Stimulated activated CD8-positive, alpha-beta memory T cell treated with anti-CD3 and anti-CD28 coated beads, Interleukin-15, amount 100 ng/mL, for 1 hour (primary cell): ENCODE data around the gene MYOZ1.

Experiments
- DNase-seq: peaks from one replicate; pipeline ENCODE4 v3.0.0-alpha.2; 2020; ENCODE audit warnings: low read depth

Gene MYOZ1

GRCh38 chr10:73593110-73593509 is 48.2 kb downstream of the MYOZ1 start:
- DNase-seq: no peak

GRCh38 chr10:73591935-73592699 is 49.2 kb downstream of the MYOZ1 start:
- no peak for DNase-seq

DNA sequence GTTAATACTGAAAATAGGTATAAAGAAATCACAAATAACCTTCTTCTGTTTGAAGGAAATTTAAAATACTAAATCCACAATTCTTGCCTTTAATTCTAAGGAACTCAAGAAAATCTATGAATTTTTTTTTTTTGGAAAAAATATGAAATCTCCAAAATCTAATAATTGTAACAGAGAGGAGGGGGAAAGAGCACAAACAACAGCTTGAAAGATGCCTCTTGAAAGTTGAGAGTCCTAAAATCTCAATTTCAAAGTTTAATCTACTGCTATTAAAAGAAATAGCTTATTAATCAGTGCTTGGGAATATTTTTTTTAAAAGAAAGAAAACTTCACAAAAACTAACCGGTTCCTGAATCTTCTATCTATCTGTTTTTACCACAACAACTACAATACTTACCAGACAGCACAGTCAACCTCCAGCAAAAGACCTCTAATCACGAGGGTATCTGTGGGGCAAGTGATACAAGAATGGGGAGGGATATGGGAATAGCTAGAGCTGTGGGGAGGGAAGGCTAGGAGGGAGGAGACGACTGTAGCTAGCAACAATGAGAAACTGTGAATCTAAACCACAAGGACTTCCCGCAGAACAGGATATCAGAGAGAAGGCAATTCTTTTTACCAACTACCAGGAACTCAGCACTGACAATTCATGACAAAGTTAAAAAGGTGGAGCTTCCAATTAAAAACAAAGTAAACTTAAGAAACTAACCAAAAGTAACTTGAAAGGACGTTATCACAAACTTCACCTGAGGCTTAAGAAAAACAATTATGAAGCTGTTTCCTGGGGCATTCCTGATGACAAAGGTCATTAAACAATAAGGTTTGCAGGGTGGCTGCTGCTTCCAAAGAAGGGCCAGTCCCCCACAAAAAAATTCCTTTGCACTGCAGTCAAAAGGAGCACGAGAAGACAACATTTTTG is 50.1 kb downstream of the MYOZ1 start, which contains the start of gene USP54:
TSS of gene USP54 (minus strand) at position 462 of the 919 bp plus-strand sequence. CDS start 15,684 bp downstream, outside the sequence.
- no peak for DNase-seq

DNA sequence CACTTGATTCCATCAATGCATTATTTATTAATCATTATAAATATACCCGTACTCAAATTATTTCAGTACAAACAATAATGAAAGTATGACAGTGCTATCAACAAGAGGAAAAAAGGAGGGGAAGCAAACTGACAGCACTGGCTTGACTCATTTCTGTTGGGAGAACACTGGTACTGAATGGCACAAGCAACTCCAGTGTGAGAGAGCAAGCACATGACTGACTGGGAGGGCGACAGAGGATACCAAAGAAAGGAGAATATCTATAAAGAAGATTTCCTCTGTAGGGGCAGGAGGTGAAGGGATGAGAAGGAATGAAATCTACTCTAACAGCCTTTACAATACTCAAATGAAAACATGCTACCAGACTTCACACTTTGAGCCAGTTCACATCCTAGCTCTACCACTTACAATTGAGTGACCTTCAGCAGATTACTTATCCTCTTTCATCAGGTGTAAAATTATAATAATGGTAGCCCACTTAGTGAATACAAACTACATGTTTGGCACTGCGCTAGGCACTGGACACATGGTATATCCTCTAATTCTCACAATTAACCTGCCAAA is 51.6 kb downstream of the MYOZ1 start:
- DNase-seq: no peak

GRCh38 chr10:73588656-73589055 is 52.6 kb downstream of the MYOZ1 start:
- no peak for DNase-seq

DNA sequence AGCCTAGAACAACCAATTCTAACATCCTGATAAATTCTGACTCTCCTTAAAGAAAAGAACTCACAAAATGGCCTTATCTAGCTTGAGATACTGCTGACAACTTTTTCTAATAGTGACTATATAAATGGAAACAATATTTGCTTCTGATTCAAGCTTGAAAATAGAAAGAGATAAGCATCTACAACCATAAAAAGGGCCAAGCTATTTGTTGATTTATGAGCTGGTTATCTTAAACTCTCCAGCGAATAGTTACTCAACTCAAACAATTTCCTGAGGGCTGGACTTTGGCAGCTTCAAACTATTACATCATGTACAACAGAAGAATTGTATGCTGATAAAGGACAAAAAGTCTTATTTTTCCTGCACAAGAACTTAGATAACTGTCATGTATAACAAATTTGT is 54.7 kb downstream of the MYOZ1 start:
- DNase-seq: no peak

GRCh38 chr10:73585327-73585726 is 55.9 kb downstream of the MYOZ1 start:
- no peak for DNase-seq

- DNase-seq: no peak
These were observed 56.5 kb downstream of the MYOZ1 start for GRCh38 chr10:73584737-73585136.

DNA sequence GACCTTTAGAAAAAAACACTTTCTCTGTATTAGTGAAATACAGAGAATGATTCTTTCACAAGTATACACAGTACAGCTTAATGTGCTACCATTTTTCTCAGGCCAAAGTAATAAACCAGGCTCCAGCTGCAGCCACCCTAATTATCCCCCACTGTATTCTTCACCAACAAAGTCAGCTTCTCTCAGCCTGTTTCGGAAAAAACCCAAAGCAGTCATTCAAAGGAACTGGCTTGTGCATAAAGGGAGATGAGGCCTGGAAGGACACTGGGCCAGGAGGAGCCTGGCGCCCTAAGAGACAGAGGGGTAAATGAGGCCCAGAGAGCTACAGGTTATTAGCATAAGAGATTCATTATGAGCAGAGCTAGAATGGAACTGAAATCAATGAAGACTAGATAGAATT is 59.4 kb downstream of the MYOZ1 start:
- no peak for DNase-seq
